ENCODE data around the gene KCNMA1.

The KCNMA1 gene

DNA sequence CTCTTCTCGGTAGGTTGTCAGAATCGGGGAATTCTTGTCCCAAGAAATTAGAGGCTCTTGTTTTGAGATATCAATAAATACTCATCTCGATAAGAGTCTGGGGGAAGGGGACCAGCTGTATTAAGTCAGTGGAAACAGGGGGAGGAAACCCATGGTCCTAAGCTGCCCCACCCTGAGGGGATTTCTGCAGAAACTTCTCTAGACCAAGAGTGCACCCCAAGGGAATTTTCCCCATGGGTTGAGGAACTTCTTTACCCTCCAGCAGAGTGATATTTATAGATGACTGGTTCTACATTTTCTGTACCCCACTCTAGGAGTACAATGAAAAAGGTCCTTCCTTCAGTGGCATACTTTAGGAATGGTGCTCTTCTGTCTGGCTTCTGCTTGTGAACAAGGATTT lies 627.2 kb downstream of the KCNMA1 start:
- H3K4me3 ChIP-seq (ENCODE audit: low read depth, low read length), result no peak overlapping the region
- DNase-seq (ENCODE audit: low read depth), result peak; percentile 29
- TF ChIP-seq, protein P1, sequence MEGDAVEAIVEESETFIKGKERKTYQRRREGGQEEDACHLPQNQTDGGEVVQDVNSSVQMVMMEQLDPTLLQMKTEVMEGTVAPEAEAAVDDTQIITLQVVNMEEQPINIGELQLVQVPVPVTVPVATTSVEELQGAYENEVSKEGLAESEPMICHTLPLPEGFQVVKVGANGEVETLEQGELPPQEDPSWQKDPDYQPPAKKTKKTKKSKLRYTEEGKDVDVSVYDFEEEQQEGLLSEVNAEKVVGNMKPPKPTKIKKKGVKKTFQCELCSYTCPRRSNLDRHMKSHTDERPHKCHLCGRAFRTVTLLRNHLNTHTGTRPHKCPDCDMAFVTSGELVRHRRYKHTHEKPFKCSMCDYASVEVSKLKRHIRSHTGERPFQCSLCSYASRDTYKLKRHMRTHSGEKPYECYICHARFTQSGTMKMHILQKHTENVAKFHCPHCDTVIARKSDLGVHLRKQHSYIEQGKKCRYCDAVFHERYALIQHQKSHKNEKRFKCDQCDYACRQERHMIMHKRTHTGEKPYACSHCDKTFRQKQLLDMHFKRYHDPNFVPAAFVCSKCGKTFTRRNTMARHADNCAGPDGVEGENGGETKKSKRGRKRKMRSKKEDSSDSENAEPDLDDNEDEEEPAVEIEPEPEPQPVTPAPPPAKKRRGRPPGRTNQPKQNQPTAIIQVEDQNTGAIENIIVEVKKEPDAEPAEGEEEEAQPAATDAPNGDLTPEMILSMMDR (IDR thresholded peaks at IDR 0.05; ENCODE audit: insufficient read depth, low read depth, low read length, missing control alignments), result no peak

DNA sequence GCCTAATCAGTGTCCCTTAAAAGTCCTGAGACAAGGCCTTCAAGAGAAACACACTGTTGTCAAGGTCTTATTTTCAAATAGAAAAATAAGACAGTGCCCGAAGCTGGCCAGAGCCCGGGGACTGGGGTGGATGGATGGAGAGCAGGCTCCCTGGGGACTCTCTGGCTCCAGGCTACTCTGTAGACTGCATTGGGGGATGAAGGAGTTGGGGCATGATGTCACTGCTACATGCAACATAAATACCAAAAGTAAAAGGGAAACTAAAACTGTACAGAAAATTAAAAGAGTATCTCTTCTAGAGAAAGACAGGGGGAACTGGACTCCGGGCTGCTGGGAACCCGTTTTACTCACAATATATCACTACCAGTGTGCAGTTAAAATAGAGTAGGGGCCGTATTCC lies 629.8 kb downstream of the KCNMA1 start:
- TF ChIP-seq, protein P1 (IDR thresholded peaks at IDR 0.05; ENCODE audit: insufficient read depth, low read depth, low read length, missing control alignments), result no peak
- H3K4me3 ChIP-seq (ENCODE audit: low read depth, low read length), result no peak overlapping the region
- peak; percentile 44 for DNase-seq (ENCODE audit: low read depth)

- TF ChIP-seq, protein P1 (IDR thresholded peaks at IDR 0.05; ENCODE audit: insufficient read depth, low read depth, low read length, missing control alignments), result no peak
- DNase-seq (ENCODE audit: low read depth), result no peak
- no peak overlapping the region for H3K4me3 ChIP-seq (ENCODE audit: low read depth, low read length)
These were observed 630.6 kb downstream of the KCNMA1 start for GRCh38 chr10:77006836-77007511.

DNA sequence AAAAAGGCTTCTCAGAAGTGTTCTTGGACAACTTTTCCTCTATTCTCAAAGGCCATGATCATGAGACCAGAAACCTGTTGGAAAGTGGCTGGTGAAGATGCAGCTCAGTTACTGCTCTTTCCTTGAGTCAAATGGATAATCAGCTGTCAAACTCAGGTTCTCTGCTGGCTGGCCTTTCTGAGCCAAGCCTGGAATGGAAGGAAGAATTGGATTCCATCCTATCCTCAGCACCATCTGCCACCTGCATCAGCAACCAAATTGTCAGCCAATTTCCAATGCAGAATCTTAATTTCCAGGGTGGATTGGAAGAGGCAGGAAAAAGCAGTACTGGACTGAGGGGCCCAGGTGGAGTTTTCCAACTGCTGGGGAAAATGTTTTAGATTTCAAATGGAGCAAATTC lies 631.7 kb downstream of the KCNMA1 start:
- TF ChIP-seq, protein P1 (IDR thresholded peaks at IDR 0.05; ENCODE audit: insufficient read depth, low read depth, low read length, missing control alignments), result no peak

DNA sequence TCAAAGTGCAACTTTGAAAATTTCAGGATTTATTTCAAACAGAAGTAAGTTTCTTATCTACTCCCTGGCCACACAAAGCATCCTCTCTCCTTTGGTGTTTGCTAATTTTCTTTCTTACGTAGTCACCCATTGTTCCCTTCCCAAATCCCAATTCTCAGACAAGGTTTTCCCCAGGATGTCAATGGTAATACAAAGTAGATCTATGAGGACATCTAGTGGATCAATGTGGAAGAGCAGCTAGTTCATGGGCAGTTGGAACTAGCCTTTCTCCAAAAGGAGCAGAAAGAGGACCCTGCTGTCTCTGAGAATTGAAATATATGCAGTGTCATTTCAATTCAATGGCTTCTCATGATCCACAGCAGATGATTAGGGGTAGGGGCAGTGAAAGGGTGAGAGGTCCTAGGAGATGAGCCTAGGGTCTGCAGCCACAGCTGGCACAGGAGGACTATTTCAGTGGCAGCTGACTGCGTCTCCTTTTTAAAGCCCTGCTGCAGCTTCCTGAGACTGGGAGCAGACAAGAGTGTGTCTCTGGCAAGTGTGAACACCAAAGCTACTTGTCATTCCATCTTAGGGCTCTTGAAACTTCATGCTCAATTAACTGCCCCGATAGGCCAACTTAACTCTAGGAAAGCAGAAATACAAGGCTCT lies 632.6 kb downstream of the KCNMA1 start:
- H3K4me3 ChIP-seq (ENCODE audit: low read depth, low read length), result no peak overlapping the region
- TF ChIP-seq, protein P1 (IDR thresholded peaks at IDR 0.05; ENCODE audit: insufficient read depth, low read depth, low read length, missing control alignments), result peak; percentile 80
- DNase-seq (ENCODE audit: low read depth), result peak; percentile 26

More for the DNA sequence above, 631.7 kb downstream of the KCNMA1 start:
- H3K4me3 ChIP-seq (ENCODE audit: low read depth, low read length), result no peak overlapping the region
- no peak for DNase-seq (ENCODE audit: low read depth)

GRCh38 chr10:77002872-77003271 lies 634.7 kb downstream of the KCNMA1 start:
- DNase-seq (ENCODE audit: low read depth), result no peak
- TF ChIP-seq, protein P1 (IDR thresholded peaks at IDR 0.05; ENCODE audit: insufficient read depth, low read depth, low read length, missing control alignments), result no peak
- no peak overlapping the region for H3K4me3 ChIP-seq (ENCODE audit: low read depth, low read length)

Data from GM12865 (cell line).